Gastroesophageal sphincter (tissue), 3 donors: ENCODE results near the gene CYRIA.

Experiments used
- CTCF ChIP-seq, 4 experiments: fragments of 200-600 bp in 2 of 4; fragments of 450-650 bp in 2 of 4; sonication (generic) in 1 of 4; IDR thresholded peaks; one replicate each; pipeline ENCODE4 v1.5.1; 2017 to 2019; ENCODE audit warnings: antibody characterized with exemption in 4 of 4, mild to moderate bottlenecking in 2 of 4, moderate library complexity in 2 of 4
- EP300 ChIP-seq: sonication (generic); formaldehyde crosslinking; IDR thresholded peaks from one replicate; pipeline ENCODE4 v1.6.1; 2017; ENCODE audit warnings: antibody characterized with exemption, mild to moderate bottlenecking
- POLR2AphosphoS5 ChIP-seq: sonication (generic); formaldehyde crosslinking; IDR thresholded peaks from one replicate; pipeline ENCODE4 v1.6.1; 2017; ENCODE audit warnings: antibody characterized with exemption

DNA sequence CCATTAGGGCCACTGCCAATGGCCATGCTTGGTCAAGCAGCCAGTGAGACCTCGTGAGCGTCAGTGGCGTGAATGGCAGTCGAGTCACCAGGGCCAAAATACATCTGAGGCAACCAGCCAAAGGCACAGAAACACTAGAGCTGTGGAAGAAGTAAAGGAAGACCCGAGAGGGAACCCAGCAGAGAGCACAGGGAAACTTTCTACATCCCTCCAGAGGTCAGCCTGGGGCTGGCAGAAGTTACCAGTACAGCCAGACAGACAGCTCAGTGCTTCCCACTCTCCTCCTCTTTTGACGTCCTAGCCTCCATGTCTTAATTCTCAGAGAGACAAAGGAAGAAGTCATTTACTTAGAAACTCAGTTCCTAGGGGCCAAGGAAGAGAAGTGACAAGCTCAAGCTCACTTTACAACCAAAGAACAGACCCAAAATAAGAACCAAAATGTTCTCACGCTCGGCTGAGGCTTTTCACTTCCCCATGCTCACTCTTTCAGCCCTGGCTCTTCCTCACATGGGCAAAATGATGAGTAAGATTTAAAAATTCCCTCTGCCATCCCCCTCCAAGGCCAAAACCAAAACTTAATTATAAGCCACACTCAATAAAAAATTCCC is 8.7 kb downstream of the CYRIA start:
- TF ChIP-seq POLR2AphosphoS5 (no peak), CTCF (IDR thresholded peaks at IDR 0.05) (no peak), EP300 (no peak)
